Stimulated activated CD4-positive, alpha-beta T cell treated with anti-CD3 and anti-CD28 coated beads, Interleukin-2, amount 100 ng/mL, for 24 hours (primary cell): ENCODE data around the gene CBX6.
A peak's percentile ranks its signal among the peaks of the same experiment; 100 is the strongest.

Experiments
- DNase-seq, 2 donors: peaks; one replicate each; pipeline ENCODE4 v3.0.0-alpha.2; 2020

Gene CBX6

GRCh38 chr22:38872831-38873248 is 824 bp upstream of the CBX6 start:
- DNase-seq, result no peak

GRCh38 chr22:38871360-38872171 is 450 bp downstream of the CBX6 start:
- DNase-seq, result peak; percentile 44 to 48

- peak in 1 of 2 donors; percentile 27 for DNase-seq
Observed at GRCh38 chr22:38870791-38871359, 1.1 kb downstream of the CBX6 start.

GRCh38 chr22:38870312-38870741 is 1.7 kb downstream of the CBX6 start:
- DNase-seq, result peak; percentile 93 to 95

GRCh38 chr22:38869663-38870062 is 2.4 kb downstream of the CBX6 start:
- peak in 1 of 2 donors; percentile 16 for DNase-seq

GRCh38 chr22:38868886-38869381 is 3.1 kb downstream of the CBX6 start:
- peak; percentile 92 to 93 for DNase-seq

- peak in 1 of 2 donors; percentile 16 for DNase-seq
Observed at GRCh38 chr22:38868286-38868721, 3.7 kb downstream of the CBX6 start.

GRCh38 chr22:38867471-38868285 is 4.3 kb downstream of the CBX6 start:
- DNase-seq, result peak in 1 of 2 donors; percentile 14

GRCh38 chr22:38867124-38867455 is 4.9 kb downstream of the CBX6 start:
- DNase-seq, result no peak

GRCh38 chr22:38866399-38867123 is 5.5 kb downstream of the CBX6 start:
- DNase-seq, result no peak

- no peak for DNase-seq
Observed at GRCh38 chr22:38866024-38866398, 6.0 kb downstream of the CBX6 start.

- no peak for DNase-seq
Observed at GRCh38 chr22:38865201-38866023, 6.6 kb downstream of the CBX6 start.

- DNase-seq, result no peak
Observed at GRCh38 chr22:38864361-38865191, 7.4 kb downstream of the CBX6 start.

- no peak for DNase-seq
Observed at GRCh38 chr22:38863531-38864131, 8.4 kb downstream of the CBX6 start.

GRCh38 chr22:38862375-38863329 is 9.4 kb downstream of the CBX6 start:
- no peak for DNase-seq

GRCh38 chr22:38861927-38862326 is 10.1 kb downstream of the CBX6 start:
- DNase-seq, result no peak

- DNase-seq, result no peak
Observed at GRCh38 chr22:38861170-38861876, 10.7 kb downstream of the CBX6 start.
